Measurements from ENCODE around the gene FXYD3.
"Not testable (repeated sequence)": the region's sequence is repeated elsewhere in the genome, so short reads cannot be mapped to it uniquely, and the experiment has no call there.

FXYD3 gene

GRCh38 chr19:35125749-35126623 is 10.4 kb downstream of the FXYD3 start:
- no peak for DNase-seq

GRCh38 chr19:35126624-35126959 is 11.0 kb downstream of the FXYD3 start:
- no peak for DNase-seq

GRCh38 chr19:35127871-35128270 is 12.2 kb downstream of the FXYD3 start:
- no peak for DNase-seq

GRCh38 chr19:35128398-35129057 is 12.9 kb downstream of the FXYD3 start:
- no peak for DNase-seq

GRCh38 chr19:35129724-35130274 is 14.2 kb downstream of the FXYD3 start:
- DNase-seq = not testable (repeated sequence)

GRCh38 chr19:35130761-35131720 is 15.4 kb downstream of the FXYD3 start:
- no peak for DNase-seq

- DNase-seq = no peak
Measured at GRCh38 chr19:35132254-35132653, 16.6 kb downstream of the FXYD3 start.

GRCh38 chr19:35133826-35134225 is 18.2 kb downstream of the FXYD3 start:
- no peak for DNase-seq

GRCh38 chr19:35134601-35135242 is 19.1 kb downstream of the FXYD3 start, which contains the start of gene LGI4:
Gene LGI4 (minus strand): TSS chr19:35135059. CDS start chr19:35134680, 379 bp downstream.
- DNase-seq = no peak

- peak in 1 of 2 experiments; percentile 14 for DNase-seq
Measured at GRCh38 chr19:35135389-35135909, 19.8 kb downstream of the FXYD3 start.

- DNase-seq = no peak
Measured at GRCh38 chr19:35136231-35136630, 20.6 kb downstream of the FXYD3 start.

- no peak for DNase-seq
Measured at GRCh38 chr19:35136977-35137702, 21.5 kb downstream of the FXYD3 start.

GRCh38 chr19:35138305-35138892 is 22.8 kb downstream of the FXYD3 start, which contains the start of gene FXYD1:
Gene FXYD1 (plus strand): TSS chr19:35138824. CDS start chr19:35140080, 1,256 bp downstream.
- DNase-seq = no peak

GRCh38 chr19:35140207-35140961 is 24.8 kb downstream of the FXYD3 start:
- DNase-seq = no peak

- DNase-seq = peak in 1 of 2 experiments; percentile 35
Measured at GRCh38 chr19:35140962-35141836, 25.6 kb downstream of the FXYD3 start.

- DNase-seq = no peak
Measured at GRCh38 chr19:35141837-35142605, 26.4 kb downstream of the FXYD3 start.

- DNase-seq = no peak
Measured at GRCh38 chr19:35142606-35143230, 27.1 kb downstream of the FXYD3 start.
